Gastrocnemius medialis (tissue), 4 donors: ENCODE measurements around the gene CHL1.

ENCODE experiments used
- POLR2A ChIP-seq, 2 donors: fragments of 450-650 bp; IDR thresholded peaks; one replicate each; pipeline ENCODE4 v1.6.1; 2017; ENCODE audit warnings: antibody characterized with exemption in 2 of 2, mild to moderate bottlenecking in 2 of 2, moderate library complexity in 2 of 2
- TF ChIP-seq, protein P1 (sequence below), 5 experiments: fragments of 450-650 bp in 3 of 5; fragments of 200-600 bp in 2 of 5; sonication (generic) in 2 of 5; IDR thresholded peaks in 4 of 5; conservative IDR thresholded peaks in 1 of 5; 1 replicate in 4 of 5; 2 replicates in 1 of 5; pipeline ENCODE4 v1.5.1; 2016 to 2019; ENCODE audit warnings: antibody characterized with exemption in 5 of 5, mild to moderate bottlenecking in 3 of 5, moderate library complexity in 3 of 5

DNA sequence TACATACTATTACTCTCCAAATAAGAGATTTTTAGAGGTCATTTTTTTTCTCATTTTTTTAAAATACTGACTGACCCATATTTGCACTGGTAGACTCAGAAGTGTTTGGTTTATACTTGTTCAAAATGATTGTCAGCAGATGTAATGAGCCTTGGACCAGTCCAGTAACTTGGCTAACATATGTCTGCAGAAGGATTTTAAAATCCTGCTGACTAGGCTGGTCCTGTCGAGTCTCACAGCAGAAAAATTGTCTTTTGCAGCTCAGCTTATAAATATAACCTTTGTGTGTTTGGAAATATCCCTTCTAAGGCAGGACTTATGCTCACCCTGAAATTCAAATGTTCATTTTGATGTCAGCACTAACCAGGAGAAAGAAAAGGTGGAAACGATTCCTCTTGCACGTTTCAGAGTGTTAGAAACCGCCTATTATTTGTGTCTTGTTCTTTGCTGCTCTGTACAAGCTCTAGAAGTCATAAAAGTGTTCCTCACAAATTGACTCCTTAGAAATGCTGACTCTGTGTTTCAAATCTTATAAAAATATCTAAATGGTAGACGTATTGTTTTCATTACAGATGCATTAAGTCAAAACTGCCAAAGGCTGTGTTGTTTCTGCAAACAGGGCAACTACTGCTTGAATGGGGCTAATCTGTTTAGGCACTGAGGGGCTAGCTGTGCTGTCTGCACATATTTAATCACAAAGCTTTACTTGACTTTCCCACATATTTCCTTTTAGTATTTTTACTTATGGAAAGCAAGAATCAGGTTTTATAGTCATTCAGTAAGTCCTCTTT is 95.3 kb downstream of the CHL1 start:
- TF ChIP-seq, protein P1, sequence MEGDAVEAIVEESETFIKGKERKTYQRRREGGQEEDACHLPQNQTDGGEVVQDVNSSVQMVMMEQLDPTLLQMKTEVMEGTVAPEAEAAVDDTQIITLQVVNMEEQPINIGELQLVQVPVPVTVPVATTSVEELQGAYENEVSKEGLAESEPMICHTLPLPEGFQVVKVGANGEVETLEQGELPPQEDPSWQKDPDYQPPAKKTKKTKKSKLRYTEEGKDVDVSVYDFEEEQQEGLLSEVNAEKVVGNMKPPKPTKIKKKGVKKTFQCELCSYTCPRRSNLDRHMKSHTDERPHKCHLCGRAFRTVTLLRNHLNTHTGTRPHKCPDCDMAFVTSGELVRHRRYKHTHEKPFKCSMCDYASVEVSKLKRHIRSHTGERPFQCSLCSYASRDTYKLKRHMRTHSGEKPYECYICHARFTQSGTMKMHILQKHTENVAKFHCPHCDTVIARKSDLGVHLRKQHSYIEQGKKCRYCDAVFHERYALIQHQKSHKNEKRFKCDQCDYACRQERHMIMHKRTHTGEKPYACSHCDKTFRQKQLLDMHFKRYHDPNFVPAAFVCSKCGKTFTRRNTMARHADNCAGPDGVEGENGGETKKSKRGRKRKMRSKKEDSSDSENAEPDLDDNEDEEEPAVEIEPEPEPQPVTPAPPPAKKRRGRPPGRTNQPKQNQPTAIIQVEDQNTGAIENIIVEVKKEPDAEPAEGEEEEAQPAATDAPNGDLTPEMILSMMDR (IDR thresholded peaks at IDR 0.05 in 4 of 5, conservative IDR thresholded peaks at IDR 0.05 in 1 of 5), result no peak
- no peak for TF ChIP-seq POLR2A (IDR thresholded peaks at IDR 0.05)
